Stomach smooth muscle (tissue), 2 donors: Measurements from ENCODE around the gene CNRIP1.

Experiments used
- H3K27ac ChIP-seq: one replicate; pipeline ENCODE4 v1.7.0; 2013; ENCODE audit warnings: mild to moderate bottlenecking, low read length, inconsistent platforms
- H3K27me3 ChIP-seq, 2 donors: one replicate each; pipeline ENCODE4 v1.7.0; 2013; ENCODE audit warnings: low read length in 2 of 2; ENCODE audit not compliant: insufficient read depth in 2 of 2, control insufficient read depth in 1 of 2
- H3K36me3 ChIP-seq, 2 donors: one replicate each; pipeline ENCODE4 v1.7.0; 2013; ENCODE audit warnings: low read length in 2 of 2; ENCODE audit not compliant: control insufficient read depth in 2 of 2, insufficient read depth in 2 of 2
- H3K4me1 ChIP-seq: one replicate; pipeline ENCODE4 v1.7.0; 2013; ENCODE audit warnings: low read length; ENCODE audit not compliant: control insufficient read depth, insufficient read depth
- H3K4me3 ChIP-seq, 2 donors: one replicate each; pipeline ENCODE4 v1.7.0; 2013; ENCODE audit warnings: low read length in 2 of 2
- H3K9ac ChIP-seq, 2 donors: one replicate each; pipeline ENCODE4 v1.7.0; 2013; ENCODE audit warnings: low read length in 2 of 2, mild to moderate bottlenecking in 1 of 2
- H3K9me3 ChIP-seq, 2 donors: one replicate each; pipeline ENCODE4 v1.7.0; 2013; ENCODE audit warnings: low read length in 2 of 2; ENCODE audit not compliant: control insufficient read depth in 2 of 2
- donor health status: healthy.
- donor health status: Pancreatic carcinoma.

CNRIP1 gene, protein sequence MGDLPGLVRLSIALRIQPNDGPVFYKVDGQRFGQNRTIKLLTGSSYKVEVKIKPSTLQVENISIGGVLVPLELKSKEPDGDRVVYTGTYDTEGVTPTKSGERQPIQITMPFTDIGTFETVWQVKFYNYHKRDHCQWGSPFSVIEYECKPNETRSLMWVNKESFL

DNA sequence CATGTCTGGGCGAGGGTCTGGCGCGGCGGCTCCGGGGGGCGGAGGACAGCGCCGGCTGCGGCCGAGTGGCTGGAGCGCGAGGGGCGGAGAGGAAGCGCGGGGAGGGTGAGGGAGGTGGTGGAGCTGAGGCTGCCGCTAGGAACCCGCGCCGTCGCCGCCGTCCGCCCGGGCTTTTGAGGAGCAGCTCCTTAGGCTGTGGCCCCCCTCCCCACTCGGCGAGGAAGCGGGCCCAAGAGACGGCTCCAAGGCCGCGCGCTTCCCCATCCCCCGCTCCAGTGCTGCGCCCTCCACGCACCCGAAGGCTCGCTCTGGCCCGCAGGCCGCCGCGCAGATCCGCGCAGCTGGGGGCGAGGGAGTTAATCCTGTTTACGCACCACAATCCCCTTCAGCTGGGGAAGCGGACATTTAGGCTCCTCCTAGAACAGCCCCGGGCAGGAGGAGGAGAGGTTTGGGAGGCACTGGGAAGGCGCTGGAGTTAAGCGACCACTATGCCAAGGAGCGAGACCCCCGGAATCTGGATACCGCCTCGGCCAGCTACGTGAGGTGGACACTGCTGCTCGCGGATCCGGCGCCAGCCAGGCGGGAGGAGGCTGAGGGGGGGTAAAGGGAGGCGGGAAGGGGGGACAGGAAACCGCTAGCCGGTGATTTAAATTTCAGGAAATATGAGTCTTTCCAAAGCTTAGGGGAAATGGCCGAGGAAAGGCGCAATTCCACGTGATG lies at the start of gene CNRIP1:
Gene CNRIP1 (minus strand): TSS at position 552 of the 720 bp plus-strand sequence. CDS start 549 bp downstream, at position 3.
- Histone ChIP-seq H3K9me3 (no peaks in the 10 kb centered on the region), H3K9ac (peak within 1 kb of the TSS; percentile 88 to 91), H3K4me1 (peaks cover 11% of the 10 kb centered on the region), H3K27ac (peak within 1 kb of the TSS; percentile 80), H3K4me3 (peak within 1 kb of the TSS; percentile 67 to 95), H3K36me3 (peaks cover under 1 to 6% of the 10 kb centered on the region in 2 donors), H3K27me3 (no peaks in the 10 kb centered on the region)

DNA sequence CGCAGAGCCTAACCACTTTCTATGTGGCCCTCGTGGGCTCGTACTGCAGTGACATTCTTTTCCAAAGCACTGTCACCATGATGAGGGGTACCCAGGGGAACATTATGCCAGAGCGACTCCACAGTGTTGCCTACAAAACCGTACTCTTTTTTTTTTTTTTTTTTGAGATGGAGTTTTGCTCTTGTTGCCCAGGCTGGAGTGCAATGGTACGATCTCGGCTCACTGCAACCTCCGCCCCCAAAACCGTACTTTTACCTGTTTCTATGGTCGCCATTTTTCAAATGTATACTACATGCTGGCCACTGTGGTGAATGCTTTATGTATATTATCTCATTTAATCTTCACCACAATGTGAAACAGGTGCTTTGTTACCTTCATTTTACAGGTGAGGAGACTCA lies 49.6 kb upstream of the CNRIP1 start:
- no peaks in the 10 kb centered on the region for H3K27me3 ChIP-seq
- H3K4me1 ChIP-seq, result peaks cover 5% of the 10 kb centered on the region
- no peaks in the 10 kb centered on the region for H3K36me3 ChIP-seq
- H3K9ac ChIP-seq, result no peak overlapping the region
- H3K27ac ChIP-seq, result no peak overlapping the region
- H3K4me3 ChIP-seq, result no peak overlapping the region
- no peaks in the 10 kb centered on the region for H3K9me3 ChIP-seq

DNA sequence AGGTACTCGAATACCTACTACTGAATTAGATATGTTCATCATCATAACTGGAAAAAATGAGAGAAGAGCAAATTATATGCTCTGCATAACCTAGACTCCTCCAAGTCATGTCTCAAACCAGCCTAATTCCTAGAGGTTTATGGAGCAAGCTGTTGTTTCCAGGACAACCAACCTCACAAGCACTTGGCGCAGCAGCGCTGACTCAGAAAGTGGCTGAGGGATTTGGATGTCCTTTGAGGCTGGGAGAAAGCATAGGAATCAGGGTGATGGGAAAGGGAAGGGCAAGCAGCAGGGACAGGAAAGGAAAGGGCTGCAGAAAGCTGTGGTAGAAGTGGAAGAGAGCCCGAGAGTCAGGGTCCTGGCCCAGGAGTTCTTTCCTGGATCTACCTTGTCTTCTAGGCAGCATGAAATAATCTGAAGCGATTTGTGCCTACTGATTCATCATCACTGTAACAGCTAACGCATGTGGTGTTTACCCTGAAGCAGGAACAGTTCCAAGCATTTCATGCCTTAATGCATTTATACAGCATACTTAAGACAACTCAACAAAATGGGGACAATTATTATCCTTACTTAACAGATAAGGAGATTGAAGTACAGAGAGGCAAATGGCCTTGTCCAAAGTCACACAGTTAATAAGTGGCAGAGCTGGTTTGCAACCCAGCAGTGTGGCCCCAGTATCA lies 49.0 kb upstream of the CNRIP1 start:
- Histone ChIP-seq H3K27me3 (no peaks in the 10 kb centered on the region), H3K9ac (no peak overlapping the region), H3K27ac (peak overlapping the region; percentile 46), H3K4me1 (peaks cover 5% of the 10 kb centered on the region), H3K9me3 (no peaks in the 10 kb centered on the region), H3K4me3 (no peak overlapping the region), H3K36me3 (no peaks in the 10 kb centered on the region)

DNA sequence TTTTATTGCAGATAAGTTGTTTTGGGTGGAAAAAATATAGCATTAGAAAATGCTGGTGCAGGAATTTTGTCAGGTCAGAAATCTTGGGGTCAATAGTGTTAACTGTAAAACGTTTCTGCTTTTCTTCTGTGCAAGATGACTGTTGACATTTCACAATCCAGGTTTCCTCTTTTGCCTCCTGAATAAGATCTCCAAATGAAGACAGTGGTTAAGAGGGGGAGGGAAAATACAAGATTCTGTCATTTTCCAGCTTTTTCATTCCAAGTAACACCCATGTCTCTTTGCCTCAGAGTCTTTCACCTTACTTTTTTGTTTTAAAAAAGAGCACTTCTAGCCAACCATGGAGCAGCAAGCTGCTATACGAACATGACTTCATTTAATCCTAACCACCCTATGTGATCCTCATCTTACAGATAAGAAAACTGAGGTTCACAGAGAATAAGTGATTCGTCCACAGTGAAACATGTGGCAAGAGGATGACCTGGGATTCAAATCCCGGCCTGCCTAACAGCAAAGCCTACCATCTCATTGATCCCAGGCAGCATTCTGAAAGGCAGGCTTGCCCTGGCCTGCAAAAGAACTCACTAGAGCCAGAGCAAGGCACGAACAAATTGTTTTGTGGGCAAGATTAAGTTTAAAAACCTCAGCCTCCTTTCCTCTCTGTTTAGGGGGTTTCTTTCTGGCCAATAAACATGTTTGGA lies 48.4 kb upstream of the CNRIP1 start:
- Histone ChIP-seq H3K9ac (no peak overlapping the region), H3K36me3 (no peaks in the 10 kb centered on the region), H3K27ac (peak overlapping the region; percentile 46), H3K27me3 (no peaks in the 10 kb centered on the region), H3K9me3 (no peaks in the 10 kb centered on the region), H3K4me1 (peaks cover 5% of the 10 kb centered on the region), H3K4me3 (no peak overlapping the region)

DNA sequence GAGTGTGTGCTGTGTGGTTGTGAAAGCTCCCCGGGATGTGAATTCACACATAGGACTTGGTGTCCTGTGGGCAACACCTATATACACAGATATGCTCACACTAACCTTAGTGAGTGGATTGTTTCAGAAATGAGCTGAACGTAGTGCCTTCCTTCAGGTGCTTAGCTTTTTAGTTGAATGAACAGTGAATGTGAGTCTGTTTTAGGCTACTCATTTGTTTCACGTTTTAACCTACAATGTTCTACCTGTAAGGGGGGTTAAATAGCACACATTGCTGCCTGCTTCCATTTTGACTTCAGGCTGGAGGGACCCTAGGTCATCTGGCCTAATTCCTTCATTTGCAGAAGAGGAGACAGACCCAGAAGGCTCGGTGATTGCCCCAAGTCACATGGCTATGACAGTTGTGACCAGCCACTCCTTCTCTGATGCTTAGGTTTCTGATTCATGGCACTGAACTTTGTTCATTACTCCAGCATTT lies 46.4 kb upstream of the CNRIP1 start:
- Histone ChIP-seq H3K36me3 (no peaks in the 10 kb centered on the region), H3K9me3 (no peaks in the 10 kb centered on the region), H3K4me1 (peaks cover 7% of the 10 kb centered on the region), H3K9ac (no peak overlapping the region), H3K27ac (no peak overlapping the region), H3K4me3 (peak overlapping the region in 1 of 2 donors; percentile 13), H3K27me3 (no peaks in the 10 kb centered on the region)

DNA sequence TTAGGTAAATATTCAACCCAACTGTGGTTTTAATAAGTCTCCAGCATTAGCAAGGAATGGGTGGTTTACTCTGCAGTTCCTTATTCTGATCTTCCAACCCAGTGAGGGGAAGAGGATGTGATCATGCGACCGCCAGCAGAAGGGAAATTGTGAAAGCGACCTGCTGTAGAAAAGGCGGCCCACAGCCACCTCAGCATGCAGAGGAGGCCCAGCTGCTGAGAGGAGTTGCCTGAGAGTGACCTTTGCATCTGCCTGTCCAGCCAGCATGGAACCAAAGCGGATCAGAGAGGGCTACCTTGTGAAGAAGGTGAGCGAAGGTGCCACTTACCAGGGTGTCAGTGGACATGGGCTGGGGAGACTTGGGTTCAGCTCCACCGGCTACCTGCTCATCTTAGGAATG lies 45.3 kb upstream of the CNRIP1 start, which contains the start of gene PLEK:
Gene PLEK (plus strand): TSS at position 196 of the 400 bp plus-strand sequence. CDS start 70 bp downstream, at position 266.
- no peak within 1 kb of the TSS for H3K9ac ChIP-seq
- no peaks in the 10 kb centered on the region for H3K36me3 ChIP-seq
- peak within 1 kb of the TSS in 1 of 2 donors; percentile 13 for H3K4me3 ChIP-seq
- H3K9me3 ChIP-seq, result no peaks in the 10 kb centered on the region
- H3K4me1 ChIP-seq, result peaks cover 7% of the 10 kb centered on the region
- H3K27ac ChIP-seq, result no peak within 1 kb of the TSS
- H3K27me3 ChIP-seq, result no peaks in the 10 kb centered on the region

DNA sequence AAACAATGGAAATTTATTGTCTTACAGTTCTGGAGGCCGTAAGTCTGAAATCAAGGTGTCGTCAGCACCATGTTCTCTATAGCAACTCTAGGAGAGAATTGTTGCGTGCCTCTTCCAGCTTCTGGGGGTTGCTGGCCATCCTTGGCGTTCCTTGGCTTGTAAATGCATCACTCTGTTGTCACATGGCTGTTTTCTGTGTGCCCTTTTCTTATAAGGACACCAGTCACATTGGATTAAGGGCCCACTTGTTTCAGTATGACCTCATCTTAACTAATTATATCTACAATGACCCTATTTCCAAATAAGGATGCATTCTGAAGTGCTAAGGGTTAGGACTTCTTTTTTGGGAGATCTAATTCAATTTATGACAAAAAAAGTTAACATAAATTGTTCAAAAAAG lies 44.0 kb upstream of the CNRIP1 start:
- Histone ChIP-seq H3K27ac (no peak overlapping the region), H3K9ac (no peak overlapping the region), H3K9me3 (no peaks in the 10 kb centered on the region), H3K4me3 (no peak overlapping the region), H3K36me3 (no peaks in the 10 kb centered on the region), H3K27me3 (no peaks in the 10 kb centered on the region), H3K4me1 (peaks cover 7% of the 10 kb centered on the region)

DNA sequence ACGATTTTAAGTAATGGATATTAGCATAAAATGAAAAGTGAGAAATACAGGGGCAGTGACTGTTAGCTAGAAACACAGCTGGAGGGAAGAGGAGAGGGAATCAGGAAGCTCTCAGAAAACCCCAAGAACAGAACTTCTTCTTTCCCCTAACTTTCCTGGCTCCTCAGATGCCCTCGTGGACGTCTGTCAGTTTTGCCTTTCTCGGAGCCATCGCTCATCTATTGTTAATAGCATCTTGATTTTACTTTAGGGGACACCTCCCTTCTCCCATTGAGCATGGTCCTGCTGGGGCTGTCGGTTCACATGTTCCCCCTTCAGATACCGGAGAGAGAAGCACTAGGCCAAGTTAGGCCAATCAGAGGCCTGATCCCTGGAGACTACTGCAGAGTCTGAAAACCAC lies 43.0 kb upstream of the CNRIP1 start:
- Histone ChIP-seq H3K27ac (no peak overlapping the region), H3K4me1 (peaks cover 2% of the 10 kb centered on the region), H3K9me3 (no peaks in the 10 kb centered on the region), H3K36me3 (no peaks in the 10 kb centered on the region), H3K4me3 (no peak overlapping the region), H3K27me3 (no peaks in the 10 kb centered on the region), H3K9ac (no peak overlapping the region)

DNA sequence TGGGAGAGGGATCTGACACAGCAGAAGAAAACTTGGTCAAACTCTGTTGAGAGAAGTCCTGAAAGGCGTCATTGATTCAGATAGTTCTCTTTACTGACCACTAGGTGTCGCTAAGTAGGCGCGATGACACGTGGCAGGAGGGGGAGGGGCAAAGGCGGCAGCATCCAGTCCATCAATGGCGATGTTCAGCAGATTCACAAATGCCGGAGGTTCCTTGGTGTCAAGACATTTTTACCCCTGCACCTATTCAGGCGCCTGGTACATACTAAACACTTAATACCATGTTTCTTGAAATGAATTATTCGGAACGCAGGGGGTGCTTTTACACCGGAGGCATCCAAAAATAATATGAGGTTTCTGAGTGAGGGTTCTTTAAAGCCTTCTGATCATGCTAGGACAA lies 42.3 kb upstream of the CNRIP1 start:
- no peaks in the 10 kb centered on the region for H3K36me3 ChIP-seq
- no peak overlapping the region for H3K9ac ChIP-seq
- H3K4me3 ChIP-seq, result peak overlapping the region in 1 of 2 donors; percentile 40
- no peak overlapping the region for H3K27ac ChIP-seq
- peaks cover 2% of the 10 kb centered on the region for H3K4me1 ChIP-seq
- no peaks in the 10 kb centered on the region for H3K9me3 ChIP-seq
- H3K27me3 ChIP-seq, result no peaks in the 10 kb centered on the region

DNA sequence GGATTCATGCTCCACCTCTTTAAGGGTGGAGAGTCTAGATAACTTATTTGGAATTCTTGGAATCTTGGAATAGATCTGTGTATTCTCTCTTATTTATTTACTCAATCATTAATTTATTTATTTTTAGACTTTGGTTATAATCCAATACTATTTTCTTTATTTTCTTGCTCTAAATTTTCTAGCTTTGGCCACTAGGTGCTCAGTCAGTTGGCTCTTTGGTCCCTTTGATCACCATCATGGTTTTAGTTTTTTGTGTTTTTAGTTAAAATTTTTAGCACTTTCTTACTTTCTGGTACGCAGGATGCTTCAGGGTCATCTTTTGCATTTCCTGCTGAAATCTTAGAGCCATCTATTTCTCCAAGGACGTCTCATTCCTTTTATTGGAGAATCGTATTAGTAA lies 40.1 kb upstream of the CNRIP1 start:
- no peak overlapping the region for H3K9ac ChIP-seq
- H3K36me3 ChIP-seq, result no peaks in the 10 kb centered on the region
- H3K27me3 ChIP-seq, result no peaks in the 10 kb centered on the region
- peaks cover 2% of the 10 kb centered on the region for H3K4me1 ChIP-seq
- no peak overlapping the region for H3K27ac ChIP-seq
- no peak overlapping the region for H3K4me3 ChIP-seq
- H3K9me3 ChIP-seq, result no peaks in the 10 kb centered on the region
